Fibroblast of lung (primary cell): ENCODE measurements around the gene TBX19. TPM values are rescaled to one million over a fixed set of nuclear protein-coding genes. Genes with fewer than 3 reads are reported as not detected.

ENCODE experiments used
- DNase-seq, 2 donors: peaks; one replicate each; pipeline versions ENCODE4 v3.0.0 to v3.0.0-alpha.2; 2010; ENCODE audit warnings: low read depth in 2 of 2
- H2AFZ ChIP-seq: 2 replicates; pipeline ENCODE4 v1.5.1; 2012; ENCODE audit warnings: low read length, control low read depth, inconsistent platforms
- H3K27ac ChIP-seq: 2 replicates; pipeline ENCODE4 v1.5.1; 2011; ENCODE audit warnings: low read length, control low read depth; ENCODE audit not compliant: insufficient read depth
- H3K27me3 ChIP-seq: 2 replicates; pipeline ENCODE4 v1.5.1; 2011; ENCODE audit warnings: mild to moderate bottlenecking, low read length; ENCODE audit not compliant: control insufficient read depth, insufficient read depth
- H3K36me3 ChIP-seq: 2 replicates; pipeline ENCODE4 v1.5.1; 2011; ENCODE audit warnings: low read length; ENCODE audit not compliant: control insufficient read depth, insufficient read depth
- H3K4me1 ChIP-seq: 2 replicates; pipeline ENCODE4 v1.5.1; 2011; ENCODE audit warnings: low read length; ENCODE audit not compliant: control insufficient read depth, insufficient read depth; ENCODE audit errors: extremely low read depth
- H3K4me2 ChIP-seq: 2 replicates; pipeline ENCODE4 v1.5.1; 2011; ENCODE audit warnings: low read length, control low read depth; ENCODE audit not compliant: insufficient read depth; ENCODE audit errors: extremely low read depth
- H3K4me3 ChIP-seq, 4 experiments: fragments of 200-600 bp in 1 of 4; sonication (generic) in 1 of 4; replicated peaks in 1 of 4; 2 replicates each; pipeline ENCODE4 v1.5.1; 2011 to 2016; ENCODE audit warnings: low read length in 4 of 4, low read depth in 3 of 4, mild to moderate bottlenecking in 3 of 4, control low read depth in 2 of 4, inconsistent platforms in 1 of 4, mixed read lengths in 1 of 4; ENCODE audit not compliant: insufficient read depth in 1 of 4; ENCODE audit errors: control extremely low read depth in 1 of 4
- H3K79me2 ChIP-seq: 2 replicates; pipeline ENCODE4 v1.5.1; 2012; ENCODE audit warnings: mild to moderate bottlenecking, low read length, inconsistent platforms; ENCODE audit not compliant: control insufficient read depth, insufficient read depth
- H3K9ac ChIP-seq: 2 replicates; pipeline ENCODE4 v1.5.1; 2011; ENCODE audit warnings: mild to moderate bottlenecking, low read length, control low read depth; ENCODE audit not compliant: insufficient read depth
- H3K9me3 ChIP-seq: 2 replicates; pipeline ENCODE4 v1.5.1; 2012; ENCODE audit warnings: low read depth, low read length; ENCODE audit not compliant: control insufficient read depth, insufficient read depth
- H4K20me1 ChIP-seq: 2 replicates; pipeline ENCODE4 v1.5.1; 2011; ENCODE audit warnings: low read length; ENCODE audit not compliant: control insufficient read depth, insufficient read depth; ENCODE audit errors: extremely low read depth
- CTCF ChIP-seq, 2 donors: IDR thresholded peaks in 1 of 2; conservative IDR thresholded peaks in 1 of 2; 1 replicate in 1 of 2; 2 replicates in 1 of 2; pipeline ENCODE4 v1.5.1; 2011 to 2012; ENCODE audit warnings: low read length in 2 of 2, control low read depth in 1 of 2, inconsistent platforms in 1 of 2, low read depth in 1 of 2, mild to moderate bottlenecking in 1 of 2
- EZH2 ChIP-seq: IDR thresholded peaks from 2 replicates; pipeline ENCODE4 v1.5.1; 2012; ENCODE audit warnings: low read length, control low read depth, mild to moderate bottlenecking; ENCODE audit errors: missing control alignments
- polyA plus RNA-seq, 2 donors: library from polyadenylated mRNA; depleted of rRNA in 1 of 2; stranded (reverse) in 1 of 2; unstranded in 1 of 2; fragments of >200 nt; gene quantifications; 2 replicates each; pipeline ENCODE4 v1.2.1, GENCODE V29; 2011 to 2012; ENCODE audit warnings: missing spikeins in 1 of 2
- total RNA-seq: library from RNA; depleted of rRNA; stranded (reverse); fragments of >200 nt; gene quantifications from 2 replicates; pipeline ENCODE4 v1.2.1, GENCODE V29; 2014

The TBX19 gene
- total and polyA plus RNA-seq, 2 donors (not counting 1 experiment from before 2014, with no cell fraction given), result 0.94 to 1.2 TPM

DNA sequence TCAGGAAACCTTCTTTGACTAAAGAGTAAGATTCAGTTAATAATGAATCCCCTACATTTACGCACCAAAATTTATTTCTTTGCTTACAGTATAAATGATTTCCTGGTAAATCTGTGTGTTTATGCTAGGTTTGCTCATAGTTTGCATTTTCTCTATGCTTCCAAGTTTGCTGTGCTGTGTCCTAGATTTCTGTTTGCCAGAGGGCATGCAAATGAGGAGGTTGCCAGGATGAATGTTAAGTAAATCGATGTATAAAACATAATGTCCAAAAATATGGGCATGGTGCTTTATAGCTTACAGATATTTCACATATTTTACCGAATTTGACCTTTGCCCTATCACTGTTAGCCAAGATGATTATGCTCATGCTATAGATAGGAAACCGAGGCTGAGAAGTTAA lies 63.8 kb downstream of the TBX19 start:
- Histone ChIP-seq H4K20me1 (no peaks in the 10 kb centered on the region), H3K27ac (no peak overlapping the region), H3K9me3 (no peaks in the 10 kb centered on the region), H3K9ac (no peak overlapping the region), H3K79me2 (no peaks in the 10 kb centered on the region), H3K36me3 (no peaks in the 10 kb centered on the region), H2AFZ (no peak overlapping the region), H3K4me1 (no peaks in the 10 kb centered on the region), H3K27me3 (no peaks in the 10 kb centered on the region), H3K4me3 (no peak overlapping the region), H3K4me2 (no peak overlapping the region)
- DNase-seq, result no peak
- no peak for TF ChIP-seq EZH2
- TF ChIP-seq CTCF (conservative IDR thresholded peaks at IDR 0.05 in 1 of 2, IDR thresholded peaks at IDR 0.05 in 1 of 2; ENCODE audit: low read depth in 1 of 2, low read length in 2 of 2), result no peak

DNA sequence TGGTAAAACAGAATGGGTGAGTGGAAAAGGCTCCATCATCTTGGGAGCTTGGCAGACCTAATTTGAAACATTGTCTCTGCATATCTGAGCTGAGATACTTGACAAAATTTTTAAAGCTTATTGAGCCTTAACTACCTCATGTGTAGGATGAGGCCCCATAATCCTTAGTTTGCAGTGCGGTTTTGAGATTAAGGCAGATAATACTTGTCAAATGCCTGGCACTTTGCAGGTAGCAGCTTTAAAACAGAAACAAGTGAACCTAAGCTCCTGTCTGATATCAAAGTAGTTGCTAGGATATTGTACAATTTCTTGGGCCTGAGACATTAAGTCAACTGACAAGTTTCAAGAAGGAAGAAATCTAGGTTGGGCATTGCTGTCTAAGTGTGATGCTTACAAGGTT lies 65.3 kb downstream of the TBX19 start:
- Histone ChIP-seq H2AFZ (no peak overlapping the region), H3K27me3 (no peaks in the 10 kb centered on the region), H3K4me1 (no peaks in the 10 kb centered on the region), H3K9me3 (no peaks in the 10 kb centered on the region), H3K4me3 (no peak overlapping the region), H3K4me2 (no peak overlapping the region), H3K79me2 (no peaks in the 10 kb centered on the region), H4K20me1 (no peaks in the 10 kb centered on the region), H3K27ac (no peak overlapping the region), H3K9ac (no peak overlapping the region), H3K36me3 (no peaks in the 10 kb centered on the region)
- no peak for DNase-seq
- TF ChIP-seq EZH2, result no peak
- no peak for TF ChIP-seq CTCF (conservative IDR thresholded peaks at IDR 0.05 in 1 of 2, IDR thresholded peaks at IDR 0.05 in 1 of 2; ENCODE audit: low read depth in 1 of 2, low read length in 2 of 2)

- Histone ChIP-seq H3K4me2 (no peak overlapping the region), H3K27me3 (no peaks in the 10 kb centered on the region), H3K4me3 (no peak overlapping the region), H3K36me3 (no peaks in the 10 kb centered on the region), H3K4me1 (no peaks in the 10 kb centered on the region), H3K9ac (no peak overlapping the region), H2AFZ (no peak overlapping the region), H3K27ac (no peak overlapping the region), H3K79me2 (no peaks in the 10 kb centered on the region), H4K20me1 (no peaks in the 10 kb centered on the region), H3K9me3 (no peaks in the 10 kb centered on the region)
- TF ChIP-seq CTCF (conservative IDR thresholded peaks at IDR 0.05 in 1 of 2, IDR thresholded peaks at IDR 0.05 in 1 of 2; ENCODE audit: low read depth in 1 of 2, low read length in 2 of 2), result no peak
- no peak for TF ChIP-seq EZH2
- no peak for DNase-seq
These were observed 67.0 kb downstream of the TBX19 start for GRCh38 chr1:168347630-168348029.
